HG03457 (cell line): ENCODE measurements around the gene KLK1.
"Not testable (repeated sequence)": the region's sequence is repeated elsewhere in the genome, so short reads cannot be mapped to it uniquely, and the experiment has no call there.

Experiments used
- ATAC-seq: cut with Tn5 transposase; IDR thresholded peaks from one replicate; pipeline ENCODE4 v1.9.1; 2021; ENCODE audit warnings: moderate number of reproducible peaks; ENCODE audit not compliant: unreplicated experiment

The KLK1 gene

GRCh38 chr19:50770164-50770563 lies 53.4 kb downstream of the KLK1 start, which contains the start of gene GPR32:
TSS of gene GPR32 (plus strand) at chr19:50770464. CDS start at chr19:50770601, 137 bp downstream.
- not testable (repeated sequence) for ATAC-seq
